ENCODE results near the gene CCDC6. TPM values are rescaled to one million over a fixed set of nuclear protein-coding genes. Genes with fewer than 3 reads are reported as not detected.
"Not testable (repeated sequence)": the region's sequence is repeated elsewhere in the genome, so short reads cannot be mapped to it uniquely, and the experiment has no call there.

Gene CCDC6
- total RNA-seq, 1 experiment from 2014 or later = 19.1 TPM

DNA sequence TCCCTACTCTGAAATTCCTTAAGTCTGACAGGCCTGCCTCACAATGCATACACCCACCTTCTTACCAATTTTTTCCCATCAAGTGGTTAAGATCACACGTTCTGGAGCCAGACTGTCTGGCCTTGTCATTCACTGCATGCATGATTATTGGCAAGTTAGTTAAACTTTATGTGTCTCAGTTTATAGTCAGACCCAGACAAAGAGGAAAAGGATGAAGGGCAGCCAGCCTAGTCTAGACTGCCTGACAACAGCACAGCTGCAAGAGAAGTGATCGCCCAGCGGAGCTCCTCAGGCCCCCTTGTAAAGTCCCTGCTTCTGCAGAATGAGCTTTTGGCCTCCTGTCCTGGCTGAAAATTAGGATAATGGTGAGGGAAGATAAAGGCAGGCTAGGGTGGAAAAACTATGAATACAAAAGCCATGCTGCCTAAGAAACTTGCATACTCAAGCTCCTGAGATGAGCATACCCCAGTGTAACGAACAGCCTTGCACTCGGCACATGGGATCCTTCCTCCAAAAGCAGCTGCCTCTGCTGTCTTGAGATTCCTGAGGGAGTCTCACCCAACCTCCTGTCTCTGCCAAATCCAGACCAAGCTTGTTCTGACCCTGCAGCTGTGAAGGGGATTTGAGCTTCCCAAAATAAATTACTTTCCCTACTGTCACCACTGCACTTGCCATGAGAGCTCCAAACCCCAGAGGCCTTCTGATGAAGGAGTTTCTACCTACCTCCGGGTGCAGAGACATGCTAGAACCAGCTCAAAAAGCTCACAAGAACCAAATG is 126.4 kb downstream of the CCDC6 start:
- Histone ChIP-seq H3K27ac (peak overlapping the region; percentile 61), H3K9me3 (replicated peaks) (no peaks in the 10 kb centered on the region), H3K4me3 (0 out of 2 replicates have a peak overlapping the region, but pooled peaks have one; percentile 13), H3K4me1 (no peaks in the 10 kb centered on the region), H3K36me3 (no peaks in the 10 kb centered on the region), H3K27me3 (no peaks in the 10 kb centered on the region)
- peak; percentile 30 to 52 for DNase-seq

DNA sequence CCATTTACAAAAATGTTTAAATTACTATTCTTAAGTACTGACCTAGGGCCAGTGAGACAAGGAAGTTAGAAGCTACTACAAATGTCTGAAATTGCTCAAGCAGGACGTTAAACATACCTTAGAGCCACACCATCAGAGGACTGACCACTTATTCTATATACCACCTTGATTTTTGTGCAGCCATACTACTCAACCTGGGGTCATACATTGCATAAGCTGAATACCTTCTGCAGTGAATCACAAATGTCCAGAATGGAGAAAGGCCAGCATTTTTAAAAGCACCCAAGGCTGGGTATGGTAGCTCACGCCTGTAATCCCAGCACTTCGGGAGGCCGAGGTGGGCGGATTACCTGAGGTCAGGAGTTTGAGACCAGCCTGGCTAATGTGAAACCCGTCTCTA is 131.9 kb downstream of the CCDC6 start:
- DNase-seq = no peak
- H3K4me1 ChIP-seq = no peaks in the 10 kb centered on the region
- no peak overlapping the region for H3K4me3 ChIP-seq
- no peaks in the 10 kb centered on the region for H3K27me3 ChIP-seq
- H3K27ac ChIP-seq = no peak overlapping the region
- no peaks in the 10 kb centered on the region for H3K36me3 ChIP-seq
- no peaks in the 10 kb centered on the region for H3K9me3 ChIP-seq (replicated peaks)

DNA sequence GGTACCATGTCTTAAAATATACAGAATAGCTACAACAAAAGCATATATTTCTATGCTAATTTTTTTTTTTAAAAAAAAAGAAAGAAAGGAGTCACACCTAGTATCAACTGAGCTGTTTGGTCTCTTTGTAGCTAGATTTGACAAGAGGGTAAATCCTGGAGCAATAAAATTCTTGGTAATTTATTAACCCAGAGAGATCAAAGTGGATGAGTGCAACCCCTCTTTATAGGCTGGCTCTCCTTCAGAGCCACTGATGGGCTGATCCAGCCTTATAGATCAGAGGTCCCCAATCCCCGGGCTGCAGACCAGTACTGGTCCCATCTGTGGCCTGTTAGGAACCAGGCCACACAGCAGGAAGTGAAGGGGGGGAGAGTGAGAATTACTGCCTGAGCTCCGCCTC is 133.3 kb downstream of the CCDC6 start:
- H3K27me3 ChIP-seq = no peaks in the 10 kb centered on the region
- no peak for DNase-seq

DNA sequence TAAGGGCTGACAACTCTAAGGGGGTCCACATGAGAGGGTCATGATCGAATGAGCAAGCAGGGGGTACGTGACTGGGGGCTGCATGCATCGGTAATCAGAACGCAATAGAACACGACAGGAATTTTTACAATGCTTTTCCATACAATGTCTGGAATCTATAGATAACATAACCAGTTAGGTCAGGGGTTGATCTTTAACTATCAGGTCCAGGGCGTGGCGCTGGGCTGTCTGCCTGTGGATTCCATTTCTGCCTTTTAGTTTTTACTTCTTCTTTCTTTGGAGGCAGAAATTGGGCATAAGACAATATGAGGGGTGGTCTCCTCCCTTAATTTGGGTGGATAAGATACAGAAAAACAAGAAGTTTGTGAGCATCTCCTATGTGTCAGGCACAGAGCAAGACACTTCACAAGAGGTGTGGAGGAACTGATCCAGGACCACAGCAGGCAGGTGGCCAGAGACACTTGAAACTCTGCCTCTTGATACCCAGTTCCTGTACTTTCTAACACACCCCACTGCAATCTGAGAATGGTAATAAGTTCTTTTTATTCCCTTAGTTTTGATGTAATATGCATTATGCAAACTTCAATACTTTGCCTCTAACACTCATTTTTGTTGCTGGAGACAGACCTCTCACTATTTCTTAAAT is 135.1 kb downstream of the CCDC6 start:
- Histone ChIP-seq H3K27me3 (no peaks in the 10 kb centered on the region), H3K4me1 (no peaks in the 10 kb centered on the region), H3K36me3 (no peaks in the 10 kb centered on the region), H3K27ac (no peak overlapping the region), H3K9me3 (replicated peaks) (no peaks in the 10 kb centered on the region), H3K4me3 (no peak overlapping the region)
- no peak for DNase-seq

More for the DNA sequence above, 133.3 kb downstream of the CCDC6 start:
- no peak overlapping the region for H3K27ac ChIP-seq
- H3K4me1 ChIP-seq = no peaks in the 10 kb centered on the region
- H3K9me3 ChIP-seq (replicated peaks) = no peaks in the 10 kb centered on the region
- no peak overlapping the region for H3K4me3 ChIP-seq
- no peaks in the 10 kb centered on the region for H3K36me3 ChIP-seq

DNA sequence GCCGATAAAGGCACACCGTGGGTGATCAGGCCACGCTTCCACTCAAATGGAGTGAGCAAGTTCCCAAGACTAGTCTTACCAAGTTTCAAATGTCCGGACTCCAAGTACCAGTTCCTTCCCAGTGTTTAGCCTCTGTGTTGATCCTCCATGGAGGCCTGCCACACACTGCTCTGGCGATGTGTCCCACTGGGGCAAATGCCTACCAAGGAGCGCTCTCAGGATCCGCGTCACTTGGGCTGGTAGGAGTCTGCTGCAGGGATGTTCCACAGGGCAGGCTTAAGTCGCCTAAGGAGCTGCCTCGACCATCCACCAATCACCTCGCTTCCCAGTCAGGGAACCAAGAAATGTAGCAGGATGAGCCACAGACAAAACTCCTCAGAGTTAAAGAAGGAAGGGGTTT is 135.7 kb downstream of the CCDC6 start:
- H3K27me3 ChIP-seq = no peaks in the 10 kb centered on the region
- H3K27ac ChIP-seq = no peak overlapping the region
- DNase-seq = no peak
- H3K9me3 ChIP-seq (replicated peaks) = no peaks in the 10 kb centered on the region
- no peaks in the 10 kb centered on the region for H3K36me3 ChIP-seq
- no peak overlapping the region for H3K4me3 ChIP-seq
- no peaks in the 10 kb centered on the region for H3K4me1 ChIP-seq

DNA sequence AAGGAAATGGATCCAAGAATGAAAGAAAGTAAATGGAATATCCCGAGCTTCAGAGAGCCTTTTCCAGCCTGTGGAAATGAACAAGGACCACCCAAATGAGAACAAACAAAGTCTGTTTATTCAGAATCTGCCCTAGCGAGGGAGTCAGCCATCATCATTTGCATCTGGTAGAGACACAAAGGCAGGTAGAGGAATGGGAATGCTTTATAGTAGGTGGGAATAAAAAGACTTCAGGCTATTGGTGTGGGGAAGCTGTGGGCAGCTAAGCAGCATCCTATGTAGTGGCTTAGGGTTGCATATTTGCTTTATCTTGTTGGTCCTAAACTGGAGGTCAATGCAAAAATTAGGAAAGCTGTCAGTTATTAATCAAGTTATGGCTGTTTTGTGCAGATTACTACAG is 143.9 kb downstream of the CCDC6 start:
- no peaks in the 10 kb centered on the region for H3K36me3 ChIP-seq
- no peak overlapping the region for H3K27ac ChIP-seq
- no peaks in the 10 kb centered on the region for H3K27me3 ChIP-seq
- H3K9me3 ChIP-seq (replicated peaks) = no peaks in the 10 kb centered on the region
- no peak for DNase-seq
- H3K4me1 ChIP-seq = no peaks in the 10 kb centered on the region
- no peak overlapping the region for H3K4me3 ChIP-seq

DNA sequence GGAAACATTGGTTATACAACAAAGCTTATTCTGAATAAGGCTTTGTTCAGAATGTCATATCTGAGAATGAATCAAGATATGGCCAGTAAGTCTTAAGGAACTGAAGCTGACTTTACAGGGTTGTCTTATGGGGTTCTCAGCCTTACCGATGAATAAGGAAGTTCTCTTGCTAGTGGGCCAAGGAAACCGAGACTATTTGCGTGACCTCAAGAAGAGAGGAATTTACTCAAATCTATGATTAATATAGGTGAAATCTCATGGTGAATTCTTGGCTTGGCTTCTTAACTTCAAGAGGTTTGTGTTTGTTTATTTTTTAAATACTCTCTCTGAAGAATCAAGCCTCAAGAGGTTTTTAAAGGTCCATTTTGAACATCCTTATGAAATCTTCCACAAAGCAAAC is 148.4 kb downstream of the CCDC6 start:
- H3K36me3 ChIP-seq = no peaks in the 10 kb centered on the region
- H3K4me3 ChIP-seq = no peak overlapping the region
- no peak for DNase-seq
- no peak overlapping the region for H3K27ac ChIP-seq
- H3K27me3 ChIP-seq = no peaks in the 10 kb centered on the region
- no peaks in the 10 kb centered on the region for H3K9me3 ChIP-seq (replicated peaks)
- H3K4me1 ChIP-seq = peaks cover 15% of the 10 kb centered on the region

DNA sequence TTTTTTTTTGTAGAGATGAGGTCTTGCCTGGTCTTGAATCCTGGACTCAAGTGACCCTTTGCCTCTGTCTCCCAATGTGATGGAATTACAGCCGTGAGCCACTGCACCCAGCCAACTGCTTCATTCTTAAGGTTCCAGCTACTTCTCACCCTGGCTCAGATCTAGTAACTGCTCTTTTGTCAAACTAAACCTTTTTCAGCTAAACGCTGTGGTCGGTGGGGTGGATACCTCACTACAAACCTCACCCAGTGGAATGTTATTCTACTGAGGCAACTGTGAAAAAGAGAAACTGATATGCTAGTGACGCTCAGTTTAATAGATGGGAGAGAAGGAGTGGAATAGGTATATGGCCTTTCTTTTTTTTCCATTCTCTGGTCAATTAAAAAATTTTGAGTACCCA is 151.4 kb downstream of the CCDC6 start:
- Histone ChIP-seq H3K4me3 (no peak overlapping the region), H3K9me3 (replicated peaks) (no peaks in the 10 kb centered on the region), H3K27ac (no peak overlapping the region), H3K27me3 (no peaks in the 10 kb centered on the region), H3K36me3 (no peaks in the 10 kb centered on the region), H3K4me1 (peaks cover 23% of the 10 kb centered on the region)
- DNase-seq = peak; percentile 22 to 44

DNA sequence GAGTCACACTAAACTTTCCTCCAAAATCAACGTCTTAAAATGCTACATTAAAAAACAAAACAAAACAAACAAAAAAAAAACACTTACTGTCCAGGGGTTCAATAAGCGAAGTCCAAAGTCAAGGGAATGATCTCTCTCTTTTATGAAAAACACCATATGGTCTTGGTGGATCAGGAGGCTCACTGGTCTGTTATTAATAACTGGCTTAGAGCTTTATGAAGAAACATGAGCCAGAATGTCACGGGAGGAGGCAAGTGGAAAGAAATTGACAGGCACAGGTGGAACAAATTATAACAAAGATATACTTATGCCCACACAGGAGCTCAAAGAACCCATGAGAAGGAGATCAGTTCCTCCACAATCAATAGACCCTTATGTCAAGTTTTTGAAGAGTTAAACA is 153.1 kb downstream of the CCDC6 start, which contains the start of gene MRLN:
Gene MRLN (minus strand): TSS at position 189 of the 400 bp plus-strand sequence.
- H3K27ac ChIP-seq = peak within 1 kb of the TSS; percentile 67
- peak within 1 kb of the TSS; percentile 39 for H3K4me3 ChIP-seq
- peaks cover 23% of the 10 kb centered on the region for H3K4me1 ChIP-seq
- no peaks in the 10 kb centered on the region for H3K36me3 ChIP-seq
- H3K27me3 ChIP-seq = no peaks in the 10 kb centered on the region
- no peaks in the 10 kb centered on the region for H3K9me3 ChIP-seq (replicated peaks)
- DNase-seq = peak; percentile 57 to 95

DNA sequence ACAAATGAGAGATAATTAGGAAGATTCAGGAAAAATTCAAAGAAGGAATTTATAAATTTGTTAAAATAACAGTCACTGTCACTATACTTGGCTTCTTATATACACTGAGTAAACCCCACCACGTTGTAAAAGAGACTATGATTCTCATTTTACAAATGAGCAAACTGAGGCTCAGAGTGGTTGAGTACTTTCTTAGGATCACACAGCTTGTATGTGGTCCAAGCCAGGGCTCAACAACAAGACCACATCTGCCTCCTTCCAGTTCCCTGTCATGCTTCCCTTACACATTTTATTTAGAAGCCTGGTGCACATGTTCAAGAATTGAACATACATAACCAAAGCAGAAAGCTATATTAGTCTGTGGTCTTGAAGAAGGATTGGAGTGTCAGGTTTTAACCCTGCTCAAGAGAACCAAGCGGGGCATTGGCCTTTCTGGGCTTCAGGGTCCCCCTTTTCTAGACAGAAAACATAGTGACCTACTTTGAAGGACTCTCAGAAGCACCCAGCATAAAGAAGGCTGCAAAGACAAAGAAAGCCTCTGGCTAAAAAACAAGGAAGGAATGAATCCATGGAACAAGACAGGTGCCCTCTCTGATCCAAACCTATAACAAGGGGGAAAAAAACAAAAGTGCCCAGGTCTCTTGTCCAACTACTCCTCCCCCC is 153.9 kb downstream of the CCDC6 start:
- peak in 1 of 2 experiments; percentile 26 for DNase-seq
- H3K36me3 ChIP-seq = no peaks in the 10 kb centered on the region
- peak overlapping the region; percentile 67; the same call in 1 of the 2 replicates for H3K27ac ChIP-seq
- H3K4me3 ChIP-seq = peak overlapping the region; percentile 39
- peaks cover 23% of the 10 kb centered on the region for H3K4me1 ChIP-seq
- H3K27me3 ChIP-seq = no peaks in the 10 kb centered on the region
- H3K9me3 ChIP-seq (replicated peaks) = no peaks in the 10 kb centered on the region

DNA sequence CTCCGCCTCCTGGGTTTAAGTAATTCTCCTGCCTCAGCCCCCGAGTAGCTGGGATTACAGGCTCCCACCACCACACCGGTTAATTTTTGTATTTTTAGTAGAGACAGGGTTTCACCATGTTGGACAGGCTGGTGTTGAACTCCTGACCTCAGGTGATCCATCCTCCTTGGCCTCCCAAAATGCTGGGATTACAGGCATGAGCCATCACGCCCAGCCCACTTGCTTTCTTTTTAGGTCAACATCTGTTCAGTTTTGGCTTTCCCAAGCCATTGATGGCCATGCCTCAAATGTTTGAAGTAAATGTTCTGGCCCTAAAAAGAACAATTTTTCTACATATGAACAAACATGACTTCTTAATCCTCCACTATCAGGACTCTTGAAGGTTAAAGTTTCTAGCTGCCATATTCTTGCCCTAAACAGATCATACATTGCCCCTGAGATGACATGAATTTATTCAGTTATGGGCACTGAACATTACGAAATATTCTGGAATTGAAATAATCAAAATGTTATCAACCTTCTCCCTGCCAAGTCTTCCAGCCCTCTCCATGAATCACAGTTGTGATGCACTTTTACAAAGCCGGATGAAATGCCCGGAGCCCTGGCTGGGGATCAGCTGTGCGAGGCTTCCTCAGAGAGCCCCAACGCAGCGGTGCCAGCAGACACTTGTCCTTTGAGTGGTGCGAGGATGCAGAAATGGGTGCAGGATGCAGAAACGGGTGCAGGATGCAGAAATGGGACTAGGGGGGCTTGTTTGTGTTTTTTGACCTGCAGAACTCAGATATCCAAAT is 156.0 kb downstream of the CCDC6 start:
- H3K9me3 ChIP-seq (replicated peaks) = no peaks in the 10 kb centered on the region
- H3K27me3 ChIP-seq = no peaks in the 10 kb centered on the region
- no peak for DNase-seq
- peaks cover 23% of the 10 kb centered on the region for H3K4me1 ChIP-seq
- no peaks in the 10 kb centered on the region for H3K36me3 ChIP-seq
- H3K27ac ChIP-seq = no peak overlapping the region
- H3K4me3 ChIP-seq = no peak overlapping the region

DNA sequence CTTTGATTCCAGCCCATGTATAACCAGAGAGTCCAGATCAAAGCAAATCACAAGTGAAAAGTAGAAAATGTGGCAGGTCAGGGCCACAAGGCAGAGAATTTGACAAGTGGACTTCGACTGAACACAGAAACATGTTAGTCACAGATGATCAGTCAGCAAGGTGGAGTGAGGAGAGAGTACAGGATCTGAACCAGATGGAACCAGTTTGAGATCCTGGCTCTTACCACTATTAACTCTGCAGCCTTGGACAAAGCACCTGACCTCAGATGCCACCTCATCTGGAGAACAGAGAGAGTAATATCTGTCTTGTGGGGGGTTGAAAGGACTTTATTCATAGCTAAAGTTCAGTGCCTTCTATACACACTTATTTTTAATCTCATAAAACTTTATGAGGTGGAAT is 157.5 kb downstream of the CCDC6 start:
- DNase-seq = no peak
- H3K36me3 ChIP-seq = no peaks in the 10 kb centered on the region
- peaks cover 12% of the 10 kb centered on the region for H3K4me1 ChIP-seq
- no peaks in the 10 kb centered on the region for H3K9me3 ChIP-seq (replicated peaks)
- no peak overlapping the region for H3K4me3 ChIP-seq
- no peaks in the 10 kb centered on the region for H3K27me3 ChIP-seq
- H3K27ac ChIP-seq = no peak overlapping the region

DNA sequence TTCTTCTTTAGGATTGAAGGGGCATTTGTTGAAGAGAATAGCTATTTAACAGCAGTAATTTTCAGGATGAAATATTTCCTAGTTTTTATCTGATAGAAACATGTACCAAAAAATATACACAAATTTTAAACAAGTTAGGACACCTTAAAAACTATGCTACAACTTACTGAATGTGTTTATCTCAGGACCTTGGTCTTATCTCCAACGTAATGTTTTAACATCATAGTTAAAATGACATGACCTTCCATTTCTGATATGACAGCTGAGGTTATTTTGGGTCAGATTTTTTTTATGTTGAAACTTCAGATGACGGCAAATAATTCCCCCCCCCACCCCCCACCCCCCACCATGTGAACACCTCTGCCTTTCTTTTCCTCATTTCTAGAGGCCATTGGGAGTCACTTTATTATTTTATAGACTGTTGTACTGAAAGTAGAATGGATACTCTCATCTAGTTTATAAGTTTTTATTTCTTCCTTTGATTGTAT is 161.1 kb downstream of the CCDC6 start:
- no peak overlapping the region for H3K27ac ChIP-seq
- H3K9me3 ChIP-seq (replicated peaks) = no peaks in the 10 kb centered on the region
- H3K27me3 ChIP-seq = no peaks in the 10 kb centered on the region
- H3K4me3 ChIP-seq = no peak overlapping the region
- no peaks in the 10 kb centered on the region for H3K4me1 ChIP-seq
- no peaks in the 10 kb centered on the region for H3K36me3 ChIP-seq
- DNase-seq = no peak

DNA sequence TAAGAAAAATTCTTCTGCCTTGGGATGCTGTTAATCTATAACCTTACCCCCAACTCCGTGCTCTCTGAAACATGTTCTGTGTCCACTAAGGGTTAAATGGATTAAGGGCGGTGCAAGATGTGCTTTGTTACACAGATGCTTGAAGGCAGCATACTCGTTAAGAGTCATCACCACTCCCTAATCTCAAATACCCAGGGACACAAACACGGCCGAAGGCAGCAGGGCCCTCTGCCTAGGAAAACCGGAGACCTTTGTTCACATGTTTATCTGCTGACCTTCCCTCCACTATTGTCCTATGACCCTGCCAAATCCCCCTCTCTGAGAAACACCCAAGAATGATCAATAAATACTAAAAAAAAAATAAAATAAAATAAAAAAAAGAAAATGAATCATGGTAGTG is 161.6 kb downstream of the CCDC6 start:
- H3K9me3 ChIP-seq (replicated peaks); H3K27ac ChIP-seq; H3K4me1 ChIP-seq; H3K27me3 ChIP-seq; H3K36me3 ChIP-seq; DNase-seq; H3K4me3 ChIP-seq: not testable (repeated sequence)
